Right ventricle myocardium inferior (tissue), 1 donor: ENCODE results near the gene AQP12B. TPM values are rescaled to one million over a fixed set of nuclear protein-coding genes. Genes with fewer than 3 reads are reported as not detected.
"Not testable (repeated sequence)": the region's sequence is repeated elsewhere in the genome, so short reads cannot be mapped to it uniquely, and the experiment has no call there.

Source experiments
- ATAC-seq: fragments of 200-7000 bp; cut with Tn5 transposase; one replicate; pipeline ENCODE4 v1.9.1; 2020; ENCODE audit warnings: mild to moderate bottlenecking, moderate library complexity
- DNase-seq: peaks from one replicate; pipeline ENCODE4 v3.0.0; 2021; ENCODE audit errors: missing footprints
- intact Hi-C: fragments of 100-400 bp; cut with DNase I; formaldehyde crosslinking; loops from one replicate; pipeline ENCODE4 v1.11.0; 2022
- total RNA-seq: library from RNA; stranded (reverse); fragmentation: NEBNext Ultra II Directional; extraction: Animal tissue kit (Norgen Biotek cat#: 25700); gene quantifications from one replicate; pipeline ENCODE4 v1.2.1, GENCODE V29; 2021
- donor health status: DM: no; HTN: yes; CAD: no; lungs with severe emphysema.

AQP12B gene
- total RNA-seq, 1 donor from 2014 or later: not detected

DNA sequence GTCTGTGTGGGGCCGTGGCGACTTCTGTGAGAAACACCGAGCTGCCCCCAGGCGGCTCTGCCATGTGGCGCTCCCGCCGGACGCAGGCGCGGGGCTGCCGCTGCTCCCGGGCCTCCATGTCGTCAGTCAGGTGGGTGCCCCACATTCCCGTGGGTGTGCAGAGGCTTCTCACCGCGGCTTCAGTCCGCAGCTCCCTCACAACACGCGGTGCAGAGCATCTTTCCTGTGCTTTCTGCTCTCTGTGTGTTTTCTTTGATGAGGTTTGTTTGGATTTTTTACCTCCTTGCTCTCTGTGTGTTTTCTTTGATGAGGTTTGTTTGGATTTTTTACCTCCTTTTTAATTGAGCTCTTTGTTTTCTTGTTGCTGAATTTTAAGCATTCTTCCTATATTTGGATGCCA is 22.0 kb upstream of the AQP12B start:
- ATAC-seq: no peak
- intact Hi-C loops: loop anchor here (10.0 kb wide), 1 partner anchor 190 kb away; no protein-coding TSS in a partner anchor
- DNase-seq: peak; percentile 44

DNA sequence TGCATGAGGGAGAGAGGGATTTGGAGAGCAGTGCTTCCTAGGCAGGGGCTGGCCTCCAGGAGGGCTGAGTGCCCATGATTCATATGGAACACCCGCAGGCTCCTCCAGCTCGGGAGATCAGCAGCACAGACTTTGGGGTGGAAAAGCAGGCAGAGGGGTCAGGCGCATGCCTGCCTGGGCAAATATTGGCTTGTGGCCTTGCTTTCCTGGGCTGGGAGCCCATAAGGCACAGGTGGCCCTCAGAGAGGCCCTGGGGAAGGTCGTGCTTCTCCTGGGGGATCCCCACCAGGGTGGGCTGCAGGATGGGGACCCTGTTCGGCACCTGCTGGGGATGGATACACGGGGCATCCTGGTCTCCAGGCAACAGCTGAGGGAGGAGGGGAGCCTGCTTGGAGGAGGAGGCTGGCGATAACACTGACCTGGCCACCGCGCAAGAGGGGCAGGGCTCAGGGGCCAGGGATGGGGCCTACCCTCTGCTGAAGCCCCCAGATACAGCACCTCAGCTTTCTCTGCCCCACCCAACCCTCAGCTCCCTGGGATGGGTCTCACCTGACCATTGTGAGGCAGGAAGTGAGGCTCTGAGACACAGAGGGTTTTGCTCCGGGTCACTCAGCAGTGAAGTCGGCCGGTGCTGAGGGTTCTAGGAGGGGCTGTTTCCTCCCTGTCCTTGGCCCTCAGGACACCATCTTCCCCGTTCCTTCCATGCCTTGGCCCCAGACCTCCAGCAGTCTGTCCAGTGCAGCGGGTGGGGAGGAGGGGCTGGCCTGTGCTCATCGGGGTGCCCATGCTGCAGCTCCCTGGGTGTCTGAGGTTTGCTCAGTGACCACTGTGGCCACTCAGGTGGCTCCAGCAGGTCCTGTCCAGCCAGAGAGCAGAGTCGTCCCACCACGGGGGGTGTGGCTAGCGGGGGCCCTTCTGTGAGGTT is 21.0 kb upstream of the AQP12B start:
- intact Hi-C loops: loop anchor here (10.0 kb wide), 1 partner anchor 189 kb away; no protein-coding TSS in a partner anchor
- peak; percentile 62 for DNase-seq
- ATAC-seq: no peak

DNA sequence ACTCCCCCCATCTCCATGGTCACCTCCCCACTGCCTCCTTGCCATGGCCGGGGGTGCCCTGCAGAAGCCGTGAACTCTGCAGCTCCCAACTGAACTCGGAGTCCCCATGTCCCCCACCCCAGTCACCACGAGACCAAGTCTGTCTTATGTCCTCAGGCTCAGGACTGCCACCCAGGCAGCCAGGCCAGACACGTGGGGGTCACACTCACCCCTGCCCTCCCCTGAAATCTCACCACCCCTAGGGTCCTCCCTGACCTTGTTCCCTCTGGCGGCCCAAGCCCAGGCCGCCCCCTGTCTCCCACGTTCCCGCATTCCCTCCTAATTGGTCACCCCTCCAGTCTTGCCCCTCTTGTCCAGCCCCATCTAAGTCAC is 19.9 kb upstream of the AQP12B start:
- DNase-seq (peak; percentile 20), ATAC-seq (no peak)
- intact Hi-C loops: loop anchor here (10.0 kb wide), 1 partner anchor 188 kb away; no protein-coding TSS in a partner anchor

DNA sequence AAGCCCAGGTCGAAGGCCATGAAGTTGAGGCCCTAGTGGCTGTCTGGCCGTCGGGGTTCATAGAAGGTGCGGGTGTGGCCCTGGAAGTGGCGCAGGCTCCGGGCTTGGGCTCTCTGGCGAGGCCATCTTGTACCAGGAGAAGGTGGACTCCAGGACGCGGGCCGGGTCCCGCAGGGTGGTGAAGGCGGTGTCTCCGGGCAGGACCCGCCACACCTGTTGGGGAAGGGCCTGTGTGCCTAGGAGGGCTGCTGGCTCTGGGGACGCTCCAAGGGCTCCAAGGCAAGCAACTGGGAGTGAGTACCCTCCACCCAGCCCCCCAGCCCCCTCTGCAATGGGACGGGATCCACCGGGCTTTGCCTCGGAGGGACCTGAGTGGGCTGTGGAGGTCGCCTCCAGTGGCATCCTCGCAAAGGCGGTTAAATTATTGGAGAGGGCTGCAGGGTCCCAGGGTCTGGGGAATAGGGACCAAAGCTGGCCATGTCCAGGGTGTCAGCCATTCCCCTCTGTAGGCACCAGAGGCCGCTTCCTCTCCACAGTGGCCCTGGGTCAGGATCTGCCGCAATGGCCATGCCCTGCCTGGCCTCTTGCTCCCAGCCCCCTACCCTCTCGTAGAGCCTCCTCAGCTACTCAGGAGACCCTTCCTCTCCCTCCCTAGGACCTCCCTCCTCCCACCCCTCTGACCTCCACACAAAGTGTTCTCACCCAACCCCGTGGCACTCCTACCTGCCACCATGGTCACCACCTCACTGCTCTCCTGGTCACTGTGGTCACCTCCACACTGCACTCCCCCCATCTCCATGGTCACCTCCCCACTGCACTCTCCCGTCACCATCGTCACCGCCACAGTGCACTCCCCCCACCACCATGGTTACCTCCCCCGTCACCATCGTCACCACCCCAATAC is 19.3 kb upstream of the AQP12B start:
- intact Hi-C loops: loop anchor here (10.0 kb wide), 1 partner anchor 187 kb away; no protein-coding TSS in a partner anchor
- peak; percentile 49 for DNase-seq
- ATAC-seq: no peak

DNA sequence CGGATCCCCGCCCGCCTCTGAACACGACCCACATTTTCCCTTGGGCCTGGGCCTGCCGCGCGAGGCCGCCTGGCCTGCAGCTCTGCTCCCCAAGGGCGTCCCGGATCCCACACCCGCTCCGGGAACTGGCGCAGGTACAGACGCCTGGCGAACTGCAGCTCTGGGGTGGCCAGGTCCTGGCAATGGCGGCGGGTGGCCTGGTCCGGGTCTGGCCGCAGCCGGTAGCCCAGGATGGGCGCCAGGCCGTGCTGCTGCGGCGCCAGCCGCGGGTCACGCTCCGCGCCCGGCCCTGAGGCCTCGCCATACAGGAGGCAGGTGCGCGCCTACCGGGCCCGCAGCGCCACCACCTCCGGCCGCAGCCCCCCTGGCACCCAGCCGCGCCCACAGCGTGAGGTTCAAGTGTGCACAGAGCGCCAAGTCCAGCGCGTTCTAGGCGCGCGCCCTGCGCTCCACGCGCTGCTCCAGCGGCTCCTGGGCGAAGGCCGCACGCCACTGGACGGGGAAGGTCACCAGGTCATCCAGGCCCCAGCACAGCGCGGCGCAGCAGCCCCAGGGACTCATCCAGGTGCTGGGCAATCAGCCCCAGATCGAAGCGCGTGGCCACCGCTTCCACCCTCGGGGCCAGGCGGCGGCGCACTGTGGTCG is 18.5 kb upstream of the AQP12B start:
- ATAC-seq (no peak), DNase-seq (peak; percentile 60)
- intact Hi-C loops: loop anchor here (10.0 kb wide), 1 partner anchor 186 kb away; no protein-coding TSS in a partner anchor

DNA sequence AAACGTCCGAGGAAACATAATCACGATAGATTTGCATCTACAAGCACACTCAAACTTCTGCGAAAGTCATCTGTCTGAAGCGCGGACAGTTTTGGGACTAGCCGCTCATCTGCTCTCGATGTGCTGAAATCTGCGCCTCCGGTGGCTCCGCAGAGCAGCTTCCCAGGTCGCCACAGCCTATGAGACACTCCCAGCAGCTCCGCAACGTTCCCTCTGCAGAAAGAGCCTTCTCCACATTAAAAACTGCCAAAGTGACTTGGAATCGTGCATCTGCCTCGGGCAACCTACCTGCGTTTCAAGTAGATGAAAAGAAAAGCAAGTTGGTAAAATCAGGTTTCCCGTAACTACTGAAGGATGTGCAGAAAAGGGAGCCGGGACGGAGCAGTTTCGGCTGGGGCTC is 17.9 kb upstream of the AQP12B start:
- peak; percentile 18 for DNase-seq
- intact Hi-C loops: loop anchor here (10.0 kb wide), 1 partner anchor 186 kb away; no protein-coding TSS in a partner anchor
- not testable (repeated sequence) for ATAC-seq

DNA sequence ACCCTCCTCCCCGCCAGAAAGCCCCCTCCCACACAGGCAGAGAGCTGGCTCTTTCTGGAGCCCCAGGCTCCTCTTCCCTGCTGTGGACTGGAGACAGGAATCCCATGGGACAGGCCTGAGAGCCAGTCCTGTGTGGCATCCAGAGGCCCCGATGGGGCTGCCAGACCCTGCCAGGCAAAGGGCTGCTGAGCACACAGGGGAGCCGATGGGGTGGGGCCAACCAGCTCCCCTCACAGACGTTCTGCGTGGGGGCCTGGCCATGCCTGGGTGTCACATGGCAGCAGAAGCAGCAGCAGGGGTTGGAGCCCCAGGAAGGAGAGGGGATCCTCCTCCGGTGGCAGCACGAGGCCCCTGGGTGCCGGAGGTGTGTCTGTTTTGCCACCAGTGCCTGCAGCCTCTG is 17.1 kb upstream of the AQP12B start:
- not testable (repeated sequence) for ATAC-seq
- peak; percentile 20 for DNase-seq
- intact Hi-C loops: loop anchor here (10.0 kb wide), 1 partner anchor 185 kb away; no protein-coding TSS in a partner anchor

DNA sequence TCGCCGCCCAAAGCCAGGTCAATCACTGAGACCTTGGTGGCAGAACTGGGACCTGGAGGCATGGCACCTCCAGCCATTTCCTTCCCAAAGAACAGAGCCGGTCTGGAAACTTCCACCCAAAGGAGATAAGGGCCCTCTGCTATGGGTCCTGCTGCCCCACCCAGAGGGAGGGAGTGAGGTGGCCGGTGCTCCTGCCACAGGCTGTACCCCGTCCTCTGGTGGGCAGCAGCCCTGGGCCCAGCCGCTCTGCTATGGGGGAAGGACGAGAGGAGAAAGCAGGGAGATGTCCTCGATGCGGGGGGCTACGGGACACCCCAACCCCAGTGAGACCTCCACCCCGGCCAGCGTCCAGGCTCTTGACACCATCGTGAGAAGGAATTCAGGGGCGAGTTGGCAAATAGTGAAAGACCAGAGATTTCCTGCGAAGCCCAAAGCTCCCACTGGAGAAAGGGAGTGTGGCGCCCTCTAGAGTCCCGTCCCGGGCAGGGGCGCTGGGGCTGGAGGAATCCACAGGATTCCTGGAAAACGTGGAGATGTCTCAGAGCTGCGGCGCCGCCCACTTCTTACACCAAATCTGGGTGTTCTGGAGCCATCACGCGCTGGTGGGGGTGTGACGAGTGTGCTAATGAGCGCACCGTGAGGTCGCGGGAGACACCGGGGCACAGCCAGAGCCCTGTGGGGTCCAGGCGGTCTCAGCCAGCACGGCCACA is 16.3 kb upstream of the AQP12B start:
- DNase-seq, intact Hi-C loops: not testable (repeated sequence)
- peak; percentile 23 for ATAC-seq

DNA sequence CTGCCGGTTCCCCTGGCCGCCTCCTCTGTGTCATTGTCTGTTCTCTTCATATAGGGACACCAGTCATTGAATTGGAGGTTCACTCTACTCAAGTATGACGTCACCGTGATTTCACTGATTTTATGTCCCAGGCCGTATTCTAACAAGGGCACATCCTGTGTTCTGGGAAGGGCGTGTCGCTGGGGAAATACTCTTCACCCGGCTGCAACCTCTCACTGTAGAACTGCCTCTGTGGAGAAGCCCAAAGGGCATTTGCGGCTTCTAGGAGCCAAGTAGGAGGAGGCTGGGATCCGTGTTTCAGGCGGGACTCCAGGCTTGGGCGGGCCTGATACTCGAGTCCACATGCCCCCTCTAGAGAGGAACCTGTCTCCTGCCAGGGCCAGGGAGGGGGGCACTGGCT is 13.8 kb upstream of the AQP12B start:
- intact Hi-C loops, ATAC-seq, DNase-seq: not testable (repeated sequence)

DNA sequence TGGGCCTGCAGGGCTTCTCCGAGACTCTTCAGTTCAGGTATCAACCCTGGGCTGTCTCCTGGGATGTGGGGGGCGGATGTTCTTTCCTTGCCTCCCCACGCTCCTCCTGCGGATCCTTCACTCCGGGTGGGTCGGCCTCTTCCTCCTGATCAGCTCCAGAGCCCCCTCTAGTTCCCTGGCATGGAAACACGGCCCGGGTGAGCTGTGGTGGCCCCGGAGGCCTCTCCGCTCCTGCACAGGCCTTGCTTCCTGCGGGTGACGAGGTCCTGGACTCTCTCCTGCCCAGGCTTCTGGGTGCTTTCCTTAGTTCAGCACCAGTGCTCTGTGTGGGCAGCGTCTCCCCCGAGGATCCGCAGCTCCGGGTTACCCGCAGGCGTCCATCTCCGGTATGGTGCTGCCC is 12.9 kb upstream of the AQP12B start:
- intact Hi-C loops, DNase-seq, ATAC-seq: not testable (repeated sequence)

DNA sequence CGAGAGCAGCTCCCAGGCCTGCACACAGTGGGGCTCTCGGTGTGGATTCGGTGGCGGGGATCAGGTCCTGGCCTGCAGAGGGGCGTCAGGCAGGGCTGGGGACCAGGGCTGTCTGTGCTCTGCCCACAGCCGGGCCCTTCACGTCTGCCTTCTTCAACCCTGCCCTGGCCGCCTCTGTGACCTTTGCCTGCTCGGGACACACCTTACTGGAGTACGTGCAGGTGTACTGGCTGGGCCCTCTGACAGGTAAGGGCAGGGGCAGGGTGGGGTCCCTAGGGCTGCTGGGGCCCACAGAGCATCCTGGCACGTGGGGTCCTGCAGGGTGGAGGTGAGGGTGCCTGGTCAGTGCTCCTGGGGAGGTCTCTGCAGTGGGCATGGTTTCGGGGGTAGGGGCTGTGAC is 11.6 kb upstream of the AQP12B start:
- DNase-seq, intact Hi-C loops, ATAC-seq: not testable (repeated sequence)

DNA sequence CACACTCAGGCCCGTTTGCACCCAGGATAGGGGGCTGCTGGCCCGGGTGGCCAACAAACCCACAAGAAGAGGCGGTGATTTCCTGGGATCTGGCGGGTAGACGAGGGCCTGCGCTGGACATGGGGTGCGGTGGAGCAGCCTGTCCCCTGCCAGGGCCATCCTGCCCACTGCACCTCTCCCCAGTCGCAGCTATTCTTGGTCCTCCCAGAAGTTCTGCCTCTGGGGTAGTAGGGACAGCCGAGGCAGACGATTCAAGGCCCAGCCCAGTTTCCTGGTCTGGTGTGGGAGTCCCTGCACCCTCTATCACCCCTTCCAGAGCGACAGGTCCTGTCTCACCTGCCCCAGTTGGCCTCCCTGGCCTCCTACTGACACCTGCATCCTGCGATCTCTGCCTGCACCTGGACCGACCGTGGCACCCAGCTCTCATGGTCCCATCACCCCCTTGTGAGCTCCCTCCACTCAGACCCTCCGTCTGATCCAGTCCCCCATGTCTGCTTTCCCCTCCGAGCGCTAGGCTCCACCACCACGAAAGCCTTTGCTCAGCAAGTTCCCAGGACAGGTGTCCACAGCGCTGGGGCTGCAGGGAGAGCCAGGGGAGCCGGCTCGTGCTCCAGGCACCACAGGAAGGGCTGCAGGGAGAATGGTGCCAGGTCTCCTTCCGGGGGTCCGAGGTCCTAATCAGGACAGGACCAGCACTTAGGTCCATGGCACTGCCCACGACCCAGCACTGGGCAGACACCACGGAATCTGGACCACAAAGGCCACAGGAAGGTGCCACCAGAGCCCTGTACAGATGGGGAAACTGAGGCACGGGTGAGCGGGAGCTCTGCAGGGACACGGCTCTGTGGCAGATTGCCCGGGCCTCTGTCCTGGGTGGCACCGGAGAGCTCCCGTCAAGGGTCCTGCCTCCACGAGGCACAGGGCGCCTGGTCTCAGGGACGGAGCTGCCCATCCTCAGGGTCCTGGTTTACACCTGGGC is 10.2 kb upstream of the AQP12B start:
- intact Hi-C loops, DNase-seq, ATAC-seq: not testable (repeated sequence)

DNA sequence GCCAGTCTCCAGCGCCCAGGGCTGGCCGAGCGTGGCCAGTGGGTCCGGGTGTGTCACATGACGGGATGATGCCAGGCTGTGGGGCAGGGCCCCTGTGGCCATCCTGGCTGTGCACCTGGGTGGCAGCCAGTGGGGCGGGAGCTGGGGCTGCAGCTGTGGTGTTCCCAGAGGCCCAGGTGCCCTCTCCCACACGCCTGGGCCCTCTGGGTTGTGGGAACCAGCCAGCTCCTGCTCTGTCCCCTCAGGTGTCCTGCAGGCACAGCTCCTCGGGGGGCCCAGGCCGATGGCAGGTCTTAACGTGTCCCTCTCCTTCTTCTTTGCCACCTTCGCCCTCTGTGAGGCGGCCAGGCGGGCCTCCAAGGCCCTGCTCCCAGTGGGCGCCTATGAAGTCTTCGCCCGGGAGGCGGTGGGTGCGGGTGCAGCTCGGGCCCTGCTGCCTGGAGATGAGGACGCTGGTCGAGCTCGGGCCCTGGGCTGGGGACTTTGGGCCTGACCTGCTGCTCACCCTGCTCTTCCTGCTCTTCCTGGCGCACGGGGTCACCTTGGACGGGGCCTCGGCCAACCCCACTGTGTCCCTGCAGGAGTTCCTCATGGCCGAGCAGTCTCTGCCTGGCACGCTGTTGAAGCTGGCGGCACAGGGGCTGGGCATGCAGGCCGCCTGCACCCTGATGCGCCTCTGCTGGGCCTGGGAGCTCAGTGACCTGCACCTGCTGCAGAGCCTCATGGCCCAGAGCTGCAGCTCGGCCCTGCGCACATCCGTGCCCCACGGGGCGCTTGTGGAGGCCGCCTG is 9.1 kb upstream of the AQP12B start, which contains the start of gene AQP12A:
TSS of gene AQP12A (plus strand) at position 236 of the 790 bp plus-strand sequence. CDS start at position 284, 48 bp downstream.
- peak; percentile 28 for DNase-seq
- intact Hi-C loops, ATAC-seq: not testable (repeated sequence)

DNA sequence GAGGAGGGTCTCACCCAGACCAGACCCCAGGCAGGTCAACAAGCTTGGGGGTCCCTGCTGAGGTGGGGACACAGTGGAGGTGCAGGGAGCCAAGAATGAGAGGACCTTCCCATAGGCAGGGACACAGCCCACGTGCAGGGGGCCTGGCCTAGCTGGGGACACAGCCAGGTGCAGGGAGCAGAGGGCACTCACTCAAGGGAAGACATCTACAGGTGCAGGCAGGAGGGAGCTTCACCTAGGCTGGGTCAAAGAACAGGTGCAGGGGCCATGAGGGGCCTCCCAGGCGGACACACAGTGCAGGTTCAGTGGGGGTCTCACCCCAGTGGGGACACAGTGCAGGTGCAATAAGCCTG is 8.4 kb upstream of the AQP12B start:
- DNase-seq, intact Hi-C loops, ATAC-seq: not testable (repeated sequence)

DNA sequence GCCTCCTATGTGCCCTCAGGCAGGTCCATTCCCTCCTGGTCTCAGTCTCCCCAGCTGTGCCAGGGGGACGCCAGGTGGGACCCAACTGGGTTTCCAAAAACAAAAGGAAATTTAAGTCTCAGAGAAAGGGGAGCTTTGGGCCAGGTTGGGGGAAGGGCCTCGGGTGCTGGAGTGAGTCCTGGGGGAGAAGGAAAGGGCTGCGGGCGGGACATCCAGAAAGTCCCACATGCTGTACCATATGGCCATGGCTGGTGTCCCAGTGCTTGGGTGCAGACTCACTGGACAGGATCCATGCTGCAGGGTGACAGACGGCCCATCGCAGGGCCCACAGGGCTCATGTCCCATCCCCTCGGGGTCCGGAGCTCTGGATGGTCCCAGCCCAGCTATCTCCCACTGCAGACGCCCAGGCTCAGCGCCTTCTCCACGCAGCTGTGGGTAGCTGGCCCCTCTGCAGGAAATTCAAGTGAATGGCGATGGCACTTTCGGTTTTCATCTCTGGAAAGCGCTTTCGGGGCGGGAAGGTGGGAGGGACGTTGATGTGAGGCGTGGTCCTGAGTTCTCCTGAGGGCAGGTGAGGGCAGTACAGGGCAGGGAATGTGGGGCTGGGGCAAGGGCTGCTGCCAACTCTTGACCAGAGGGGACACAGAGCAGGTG is 7.9 kb upstream of the AQP12B start:
- intact Hi-C loops, DNase-seq, ATAC-seq: not testable (repeated sequence)
